Spinal cord (tissue), 10 donors: Measurements from ENCODE around the gene SHANK1. TPM values are rescaled to one million over a fixed set of nuclear protein-coding genes. Genes with fewer than 3 reads are reported as not detected.
"Not testable (repeated sequence)": the region's sequence is repeated elsewhere in the genome, so short reads cannot be mapped to it uniquely, and the experiment has no call there.

Source experiments
- DNase-seq, 6 donors: peaks; one replicate each; pipeline versions ENCODE4 v3.0.0 to v3.0.0-alpha.2; 2013 to 2015; ENCODE audit warnings: low spot score in 6 of 6, low read depth in 4 of 6
- H3K27ac ChIP-seq: one replicate; pipeline ENCODE4 v1.5.1; 2013; ENCODE audit warnings: low read depth, low read length, control low read depth
- H3K27me3 ChIP-seq: one replicate; pipeline ENCODE4 v1.6.1; 2013; ENCODE audit warnings: low read length; ENCODE audit not compliant: control insufficient read depth, insufficient read depth
- H3K36me3 ChIP-seq: one replicate; pipeline ENCODE4 v1.6.1; 2013; ENCODE audit warnings: low read length; ENCODE audit not compliant: control insufficient read depth, insufficient read depth
- H3K4me1 ChIP-seq: one replicate; pipeline ENCODE4 v1.6.1; 2013; ENCODE audit warnings: low read length; ENCODE audit not compliant: control insufficient read depth, insufficient read depth
- H3K4me3 ChIP-seq: one replicate; pipeline ENCODE4 v1.5.1; 2013; ENCODE audit warnings: low read depth, low read length, control low read depth
- H3K9me3 ChIP-seq: one replicate; pipeline ENCODE4 v1.6.1; 2013; ENCODE audit warnings: low read length; ENCODE audit not compliant: control insufficient read depth, insufficient read depth
- WGBS: methylation state at CpG from one replicate; pipeline ENCODE4 v1.1.5; 2013; ENCODE audit warnings: missing lambda C conversion rate; ENCODE audit not compliant: insufficient coverage; 5-methylcytosine and 5-hydroxymethylcytosine counted together
- long read RNA-seq, 4 donors: transcript quantifications; one replicate each; lab custom pipeline, GENCODE V29; 2026
- polyA plus RNA-seq, 2 donors: library from polyadenylated mRNA; unstranded; fragments of 120-200 nt; gene quantifications; one replicate each; pipeline ENCODE4 v1.2.1, GENCODE V29; 2013; ENCODE audit not compliant: insufficient read length in 2 of 2
- total RNA-seq, 2 donors: library from RNA; depleted of rRNA in 1 of 2; stranded (reverse); fragments of 120-200 nt in 1 of 2; fragments of >200 nt in 1 of 2; gene quantifications; one replicate each; pipeline versions ENCODE4 v1.2.3 to v1.2.4, GENCODE V29; 2013 to 2014
- donor health status: healthy.

Gene SHANK1
- 10 to 100 TPM in 1 of 2 donors, 1 to 10 TPM in 1; 8.4 to 17.6 TPM for total RNA-seq
- polyA plus RNA-seq = 100 to 1,000 TPM; 106 to 116 TPM
- long read RNA-seq, donor 1, partial matches to known transcripts = 167 of 167 reads
- long read RNA-seq, donor 1, other reads (novel, unspliced or antisense) = 0 of 167 reads
- long read RNA-seq, donor 2, partial matches to known transcripts = 11 of 11 reads
- long read RNA-seq, donor 2, other reads (novel, unspliced or antisense) = 0 of 11 reads
- long read RNA-seq, donor 3, partial matches to known transcripts = 20 of 21 reads
- long read RNA-seq, donor 3, other reads (novel, unspliced or antisense) = 0 of 21 reads
- long read RNA-seq, donor 4 = 0 reads

DNA sequence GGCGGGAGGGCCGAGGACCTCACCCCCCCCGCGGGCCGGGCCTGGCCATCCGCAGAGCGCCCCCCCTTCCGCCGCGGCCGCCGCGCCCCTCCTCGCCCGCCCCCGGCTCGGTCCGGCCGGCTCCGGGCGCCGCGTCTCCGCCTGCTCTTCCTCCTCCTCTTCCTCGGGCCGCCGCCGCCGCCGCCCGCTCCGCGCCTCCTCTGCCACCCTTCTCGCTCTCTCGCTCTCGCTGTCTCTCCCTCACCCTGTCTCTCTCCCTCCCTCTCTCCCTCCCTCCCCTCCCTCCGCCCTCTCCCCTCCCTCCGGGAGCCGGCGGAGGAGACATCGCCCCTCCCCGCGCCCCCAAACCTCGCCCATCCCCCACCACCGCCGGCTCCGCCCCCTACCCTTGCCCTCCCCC, at the start of gene SHANK1:
Gene SHANK1, minus strand, starts transcription at position 237 of the 400 bp plus-strand sequence. CDS start 2,883 bp downstream, outside the sequence.
- Histone ChIP-seq H3K36me3 (peaks cover 25% of the 10 kb centered on the region), H3K27ac (no peak within 1 kb of the TSS), H3K4me1 (peaks cover 49% of the 10 kb centered on the region), H3K4me3 (peak within 1 kb of the TSS; percentile 39), H3K27me3 (no peaks in the 10 kb centered on the region), H3K9me3 (no peaks in the 10 kb centered on the region)
- WGBS = under 1% methylated on average over 26 of the region's 47 CpGs
- peak in 2 of 6 donors; percentile 83 to 94 for DNase-seq

DNA sequence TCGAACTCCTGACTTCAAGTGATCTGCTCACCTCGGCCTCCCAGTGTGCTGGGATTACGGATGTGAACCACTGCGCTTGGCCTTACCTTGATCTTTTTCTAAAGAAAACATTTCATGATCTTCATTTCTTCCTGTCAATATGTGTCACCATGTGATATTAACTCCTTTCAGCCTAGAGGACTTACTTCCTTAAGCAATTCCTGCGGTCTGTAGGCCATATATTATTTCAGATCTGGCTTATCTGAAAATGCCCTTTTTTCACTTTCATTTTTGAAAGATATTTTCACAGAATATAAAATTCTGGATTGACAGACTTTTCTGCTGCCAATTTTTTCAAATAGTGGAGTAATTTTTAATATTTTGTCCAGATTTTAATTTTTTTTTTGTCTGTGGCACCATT, 48.7 kb upstream of the SHANK1 start:
- DNase-seq = no peak
- Histone ChIP-seq H3K4me1 (no peaks in the 10 kb centered on the region), H3K9me3 (no peaks in the 10 kb centered on the region), H3K36me3 (no peaks in the 10 kb centered on the region), H3K4me3 (no peak overlapping the region), H3K27me3 (no peaks in the 10 kb centered on the region), H3K27ac (no peak overlapping the region)
- WGBS = 76% methylated on average over 4 of the region's 5 CpGs

DNA sequence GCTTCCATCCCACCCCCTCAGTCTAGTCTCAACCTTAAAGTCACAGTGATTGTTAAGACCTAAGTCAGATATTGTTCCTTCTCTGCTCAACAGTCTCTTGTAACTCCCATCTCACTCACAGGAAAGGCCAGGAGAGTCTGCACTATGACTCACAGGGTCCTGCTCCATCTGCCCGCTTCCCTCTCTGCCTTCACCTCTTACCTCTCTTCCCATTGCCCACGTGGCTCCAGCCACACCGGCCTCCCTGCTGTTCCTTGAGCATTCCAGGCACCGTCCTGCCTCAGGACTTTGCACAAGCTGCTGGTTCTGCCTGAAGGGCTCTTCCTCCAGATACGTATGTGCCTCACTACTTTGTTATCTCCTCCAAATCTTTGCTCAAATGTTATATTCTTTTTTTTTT, 47.7 kb upstream of the SHANK1 start:
- not testable (repeated sequence) for H3K27me3 ChIP-seq, H3K9me3 ChIP-seq, H3K4me1 ChIP-seq, DNase-seq, H3K4me3 ChIP-seq, H3K27ac ChIP-seq, H3K36me3 ChIP-seq
- WGBS = 50% methylated on average over 5 of the region's 5 CpGs

DNA sequence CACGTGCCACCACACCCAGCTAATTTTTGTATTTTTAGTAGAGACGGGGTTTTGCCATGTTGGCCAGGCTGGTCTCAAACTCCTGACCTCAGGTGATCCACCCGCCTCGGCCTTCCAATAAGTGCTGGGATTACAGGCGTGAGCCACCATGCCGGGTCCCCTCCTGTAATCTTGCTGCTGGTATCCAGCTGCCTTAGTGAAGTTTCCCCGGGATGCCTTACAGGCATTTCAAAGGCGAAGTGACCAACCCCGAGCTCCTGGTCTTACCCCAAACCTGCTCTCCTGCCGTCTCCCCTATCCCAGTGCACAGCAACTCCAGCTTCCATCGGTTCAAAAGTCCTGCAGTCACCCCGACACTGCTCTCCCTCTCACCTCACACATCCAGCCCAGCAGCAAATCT, 47.1 kb upstream of the SHANK1 start:
- not testable (repeated sequence) for H3K36me3 ChIP-seq, H3K27me3 ChIP-seq, H3K27ac ChIP-seq, H3K4me3 ChIP-seq, H3K4me1 ChIP-seq, H3K9me3 ChIP-seq, DNase-seq
- 61% methylated on average over 8 of the region's 12 CpGs for WGBS

- no CpG with 5 or more reads among the region's 7 CpGs for WGBS
- Histone ChIP-seq H3K27me3 (no peaks in the 10 kb centered on the region), H3K4me3 (no peak overlapping the region), H3K4me1 (no peaks in the 10 kb centered on the region), H3K36me3 (no peaks in the 10 kb centered on the region), H3K27ac (no peak overlapping the region), H3K9me3 (no peaks in the 10 kb centered on the region)
- DNase-seq = peak in 1 of 6 donors; percentile 47
Observed at GRCh38 chr19:50764409-50764808, 44.8 kb upstream of the SHANK1 start.

- not testable (repeated sequence) for H3K27ac ChIP-seq, DNase-seq, H3K9me3 ChIP-seq, H3K27me3 ChIP-seq, H3K4me1 ChIP-seq, H3K4me3 ChIP-seq, H3K36me3 ChIP-seq
- WGBS = 60% methylated on average over 1 of the region's 13 CpGs
Observed at GRCh38 chr19:50763521-50763920, 43.9 kb upstream of the SHANK1 start.

- H3K4me3 ChIP-seq, DNase-seq, H3K9me3 ChIP-seq, H3K27me3 ChIP-seq, H3K4me1 ChIP-seq, H3K36me3 ChIP-seq, H3K27ac ChIP-seq: not testable (repeated sequence)
- 76% methylated on average over 3 of the region's 3 CpGs for WGBS
Observed at GRCh38 chr19:50761501-50761900, 41.9 kb upstream of the SHANK1 start.

DNA sequence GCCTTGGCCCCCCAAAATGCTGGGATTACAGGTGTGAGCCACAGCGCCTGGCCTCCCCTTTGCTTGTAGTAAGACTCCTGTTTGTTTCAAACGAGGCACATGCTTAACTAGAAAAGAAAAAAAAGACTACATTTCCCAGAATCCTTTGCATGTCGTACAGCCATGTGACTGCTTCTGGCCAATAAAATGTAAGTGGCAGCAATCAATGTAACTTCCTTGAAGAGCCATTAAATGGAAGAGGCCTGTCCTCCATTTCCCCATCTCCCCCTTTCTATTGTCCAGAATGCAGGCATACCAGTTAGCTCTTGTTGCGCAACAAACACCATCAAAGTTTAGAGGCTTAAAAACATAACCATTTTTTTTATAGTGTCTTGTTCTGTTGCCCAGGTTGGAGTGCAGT, 40.3 kb upstream of the SHANK1 start:
- WGBS = 100% methylated on average over 2 of the region's 4 CpGs
- DNase-seq = peak in 2 of 6 donors; percentile 21 to 61
- Histone ChIP-seq H3K4me3 (no peak overlapping the region), H3K4me1 (no peaks in the 10 kb centered on the region), H3K27me3 (no peaks in the 10 kb centered on the region), H3K36me3 (no peaks in the 10 kb centered on the region), H3K9me3 (no peaks in the 10 kb centered on the region), H3K27ac (no peak overlapping the region)

GRCh38 chr19:50759076-50759475, 39.5 kb upstream of the SHANK1 start:
- DNase-seq, H3K4me1 ChIP-seq, H3K27me3 ChIP-seq, H3K9me3 ChIP-seq, H3K27ac ChIP-seq, H3K36me3 ChIP-seq, H3K4me3 ChIP-seq: not testable (repeated sequence)
- 87% methylated on average over 7 of the region's 18 CpGs for WGBS

GRCh38 chr19:50757624-50758023, 38.0 kb upstream of the SHANK1 start:
- H3K4me3 ChIP-seq, H3K4me1 ChIP-seq, H3K36me3 ChIP-seq, H3K9me3 ChIP-seq, DNase-seq, H3K27me3 ChIP-seq, H3K27ac ChIP-seq: not testable (repeated sequence)
- WGBS = no CpG with 5 or more reads among the region's 3 CpGs
